ENCODE results near the gene ERBB2.

- TF ChIP-seq CTCF (IDR thresholded peaks at IDR 0.05): no peak
- no peak for TF ChIP-seq POLR2A (IDR thresholded peaks at IDR 0.05)
- no peak for TF ChIP-seq POLR2AphosphoS5 (IDR thresholded peaks at IDR 0.05)
These were observed 39.9 kb upstream of the ERBB2 start for GRCh38 chr17:39660011-39660360.

Measured in transverse colon (tissue), 4 donors.